ENCODE results near the gene HOXC6.
A peak's percentile ranks its signal among the peaks of the same experiment; 100 is the strongest.

Gene HOXC6

GRCh38 chr12:53986686-53987483 is 41.4 kb upstream of the HOXC6 start:
- no peak for TF ChIP-seq CTCF (IDR thresholded peaks at IDR 0.05; ENCODE audit: low read depth, low read length, missing control alignments)
- DNase-seq (ENCODE audit: low read depth): no peak
- in situ Hi-C loops (cut with HindIII; ENCODE audit: low sequenced_read_pairs): no loop called here
- H3K4me3 ChIP-seq (ENCODE audit: low read depth, low read length): no peak overlapping the region

- no peak for DNase-seq (ENCODE audit: low read depth)
- no peak overlapping the region for H3K4me3 ChIP-seq (ENCODE audit: low read depth, low read length)
- in situ Hi-C loops (cut with HindIII; ENCODE audit: low sequenced_read_pairs): no loop called here
- no peak for TF ChIP-seq CTCF (IDR thresholded peaks at IDR 0.05; ENCODE audit: low read depth, low read length, missing control alignments)
Measured at GRCh38 chr12:53987787-53988230, 40.4 kb upstream of the HOXC6 start.

GRCh38 chr12:53988541-53989226 is 39.6 kb upstream of the HOXC6 start:
- DNase-seq (ENCODE audit: low read depth): no peak
- no peak for TF ChIP-seq CTCF (IDR thresholded peaks at IDR 0.05; ENCODE audit: low read depth, low read length, missing control alignments)
- no peak overlapping the region for H3K4me3 ChIP-seq (ENCODE audit: low read depth, low read length)
- in situ Hi-C loops (cut with HindIII; ENCODE audit: low sequenced_read_pairs): no loop called here

- DNase-seq (ENCODE audit: low read depth): no peak
- no peak overlapping the region for H3K4me3 ChIP-seq (ENCODE audit: low read depth, low read length)
- in situ Hi-C loops (cut with HindIII; ENCODE audit: low sequenced_read_pairs): no loop called here
- peak; percentile 39 for TF ChIP-seq CTCF (IDR thresholded peaks at IDR 0.05; ENCODE audit: low read depth, low read length, missing control alignments)
Measured at GRCh38 chr12:53989227-53990113, 38.8 kb upstream of the HOXC6 start.

- TF ChIP-seq CTCF (IDR thresholded peaks at IDR 0.05; ENCODE audit: low read depth, low read length, missing control alignments): no peak
- in situ Hi-C loops (cut with HindIII; ENCODE audit: low sequenced_read_pairs): no loop called here
- no peak for DNase-seq (ENCODE audit: low read depth)
- H3K4me3 ChIP-seq (ENCODE audit: low read depth, low read length): no peak overlapping the region
Measured at GRCh38 chr12:53990311-53991076, 37.7 kb upstream of the HOXC6 start.

Measured in astrocyte of the cerebellum (primary cell).